WTC11 (cell line): Measurements from ENCODE around the gene ADGRL3.

Experiments used
- CTCF ChIP-seq: fragments of 200-600 bp; IDR thresholded peaks from 2 replicates; pipeline ENCODE4 v1.8.0; 2022; ENCODE audit warnings: antibody characterized with exemption
- GABPB1 ChIP-seq: sonication (generic); formaldehyde crosslinking; IDR thresholded peaks from 2 replicates; pipeline ENCODE4 v1.8.1; 2023; ENCODE audit warnings: mild to moderate bottlenecking, missing genetic modification reagents
- KAT7 ChIP-seq: sonication (generic); formaldehyde crosslinking; IDR thresholded peaks from 2 replicates; pipeline ENCODE4 v1.8.1; 2023; ENCODE audit warnings: missing genetic modification reagents, mild to moderate bottlenecking, borderline replicate concordance
- NFYB ChIP-seq: sonication (generic); formaldehyde crosslinking; conservative IDR thresholded peaks from 2 replicates; pipeline ENCODE4 v1.8.0; 2022; ENCODE audit warnings: low read depth, missing genetic modification reagents
- SMAD3 ChIP-seq: sonication (generic); formaldehyde crosslinking; IDR thresholded peaks from 2 replicates; pipeline ENCODE4 v1.8.0; 2022; ENCODE audit warnings: missing genetic modification reagents, mild to moderate bottlenecking, borderline replicate concordance
- TEAD4 ChIP-seq: sonication (generic); formaldehyde crosslinking; IDR thresholded peaks from 2 replicates; pipeline ENCODE4 v1.8.0; 2022; ENCODE audit warnings: mild to moderate bottlenecking, missing genetic modification reagents
- ZBTB21 ChIP-seq: sonication (generic); formaldehyde crosslinking; IDR thresholded peaks from 2 replicates; pipeline ENCODE4 v1.8.1; 2023; ENCODE audit warnings: mild to moderate bottlenecking, missing genetic modification reagents, borderline replicate concordance
- ZNF281 ChIP-seq: sonication (generic); formaldehyde crosslinking; IDR thresholded peaks from 2 replicates; pipeline ENCODE4 v1.8.0; 2023; ENCODE audit warnings: mild to moderate bottlenecking, missing genetic modification reagents
- ZNF317 ChIP-seq: sonication (generic); formaldehyde crosslinking; IDR thresholded peaks from 2 replicates; pipeline ENCODE4 v1.8.1; 2023; ENCODE audit warnings: low read depth, mild to moderate bottlenecking, moderate library complexity, missing genetic modification reagents, borderline replicate concordance
- ZNF416 ChIP-seq: fragments of 250-450 bp; sonication (Bioruptor Pico); IDR thresholded peaks from 2 replicates; pipeline ENCODE4 v1.9.0; 2021; ENCODE audit warnings: mild to moderate bottlenecking, inconsistent platforms
- TF ChIP-seq, protein P1 (sequence below): sonication (generic); formaldehyde crosslinking; conservative IDR thresholded peaks from 2 replicates; pipeline ENCODE4 v1.8.1; 2022; ENCODE audit warnings: mild to moderate bottlenecking, missing genetic modification reagents
- TF ChIP-seq, protein P2 (sequence below): sonication (generic); formaldehyde crosslinking; IDR thresholded peaks from 2 replicates; pipeline ENCODE4 v1.8.1; 2022; ENCODE audit warnings: mild to moderate bottlenecking, missing genetic modification reagents, moderate library complexity, borderline replicate concordance
- TF ChIP-seq, protein P3 (sequence below): sonication (generic); formaldehyde crosslinking; IDR thresholded peaks from 2 replicates; pipeline ENCODE4 v1.8.1; 2023; ENCODE audit warnings: mild to moderate bottlenecking, missing genetic modification reagents, borderline replicate concordance

DNA sequence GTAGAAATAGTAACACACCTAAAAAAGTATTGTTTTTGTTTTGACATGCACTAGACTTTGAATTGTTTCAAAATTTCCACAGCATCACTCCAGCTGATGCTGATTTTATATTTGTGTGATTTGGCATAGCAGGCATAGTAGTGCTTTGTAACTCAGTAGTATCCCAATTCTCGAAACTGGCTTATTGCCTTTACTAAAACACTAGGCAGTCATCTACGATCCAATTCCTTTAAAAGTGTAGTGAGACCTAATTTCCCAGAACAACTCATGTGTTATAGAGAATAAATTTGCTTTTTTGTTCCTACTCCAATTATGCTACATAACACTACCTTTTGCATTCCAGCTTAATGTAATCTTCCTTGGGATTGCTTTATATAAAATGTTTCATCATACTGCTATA lies 797.7 kb downstream of the ADGRL3 start:
- no peak for TF ChIP-seq SMAD3
- TF ChIP-seq CTCF = no peak
- no peak for TF ChIP-seq NFYB (CRISPR knock-in tag)
- no peak for TF ChIP-seq ZNF317 (CRISPR knock-in tag)
- TF ChIP-seq ZNF416 = no peak
- TF ChIP-seq, protein P1, sequence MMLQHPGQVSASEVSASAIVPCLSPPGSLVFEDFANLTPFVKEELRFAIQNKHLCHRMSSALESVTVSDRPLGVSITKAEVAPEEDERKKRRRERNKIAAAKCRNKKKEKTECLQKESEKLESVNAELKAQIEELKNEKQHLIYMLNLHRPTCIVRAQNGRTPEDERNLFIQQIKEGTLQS (CRISPR knock-in tag) = no peak
- TF ChIP-seq, protein P2, sequence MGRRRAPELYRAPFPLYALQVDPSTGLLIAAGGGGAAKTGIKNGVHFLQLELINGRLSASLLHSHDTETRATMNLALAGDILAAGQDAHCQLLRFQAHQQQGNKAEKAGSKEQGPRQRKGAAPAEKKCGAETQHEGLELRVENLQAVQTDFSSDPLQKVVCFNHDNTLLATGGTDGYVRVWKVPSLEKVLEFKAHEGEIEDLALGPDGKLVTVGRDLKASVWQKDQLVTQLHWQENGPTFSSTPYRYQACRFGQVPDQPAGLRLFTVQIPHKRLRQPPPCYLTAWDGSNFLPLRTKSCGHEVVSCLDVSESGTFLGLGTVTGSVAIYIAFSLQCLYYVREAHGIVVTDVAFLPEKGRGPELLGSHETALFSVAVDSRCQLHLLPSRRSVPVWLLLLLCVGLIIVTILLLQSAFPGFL (CRISPR knock-in tag) = no peak
- no peak for TF ChIP-seq TEAD4 (CRISPR knock-in tag)
- no peak for TF ChIP-seq GABPB1 (CRISPR knock-in tag)
- TF ChIP-seq, protein P3, sequence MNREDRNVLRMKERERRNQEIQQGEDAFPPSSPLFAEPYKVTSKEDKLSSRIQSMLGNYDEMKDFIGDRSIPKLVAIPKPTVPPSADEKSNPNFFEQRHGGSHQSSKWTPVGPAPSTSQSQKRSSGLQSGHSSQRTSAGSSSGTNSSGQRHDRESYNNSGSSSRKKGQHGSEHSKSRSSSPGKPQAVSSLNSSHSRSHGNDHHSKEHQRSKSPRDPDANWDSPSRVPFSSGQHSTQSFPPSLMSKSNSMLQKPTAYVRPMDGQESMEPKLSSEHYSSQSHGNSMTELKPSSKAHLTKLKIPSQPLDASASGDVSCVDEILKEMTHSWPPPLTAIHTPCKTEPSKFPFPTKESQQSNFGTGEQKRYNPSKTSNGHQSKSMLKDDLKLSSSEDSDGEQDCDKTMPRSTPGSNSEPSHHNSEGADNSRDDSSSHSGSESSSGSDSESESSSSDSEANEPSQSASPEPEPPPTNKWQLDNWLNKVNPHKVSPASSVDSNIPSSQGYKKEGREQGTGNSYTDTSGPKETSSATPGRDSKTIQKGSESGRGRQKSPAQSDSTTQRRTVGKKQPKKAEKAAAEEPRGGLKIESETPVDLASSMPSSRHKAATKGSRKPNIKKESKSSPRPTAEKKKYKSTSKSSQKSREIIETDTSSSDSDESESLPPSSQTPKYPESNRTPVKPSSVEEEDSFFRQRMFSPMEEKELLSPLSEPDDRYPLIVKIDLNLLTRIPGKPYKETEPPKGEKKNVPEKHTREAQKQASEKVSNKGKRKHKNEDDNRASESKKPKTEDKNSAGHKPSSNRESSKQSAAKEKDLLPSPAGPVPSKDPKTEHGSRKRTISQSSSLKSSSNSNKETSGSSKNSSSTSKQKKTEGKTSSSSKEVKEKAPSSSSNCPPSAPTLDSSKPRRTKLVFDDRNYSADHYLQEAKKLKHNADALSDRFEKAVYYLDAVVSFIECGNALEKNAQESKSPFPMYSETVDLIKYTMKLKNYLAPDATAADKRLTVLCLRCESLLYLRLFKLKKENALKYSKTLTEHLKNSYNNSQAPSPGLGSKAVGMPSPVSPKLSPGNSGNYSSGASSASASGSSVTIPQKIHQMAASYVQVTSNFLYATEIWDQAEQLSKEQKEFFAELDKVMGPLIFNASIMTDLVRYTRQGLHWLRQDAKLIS (CRISPR knock-in tag) = no peak
- TF ChIP-seq ZNF281 (CRISPR knock-in tag) = no peak
- TF ChIP-seq KAT7 = no peak
- no peak for TF ChIP-seq ZBTB21 (CRISPR knock-in tag)
